Vagina (tissue), 2 donors: Measurements from ENCODE around the gene USP12.

ENCODE experiments used
- CTCF ChIP-seq, 3 experiments: fragments of 450-650 bp in 2 of 3; fragments of 200-600 bp in 1 of 3; sonication (generic) in 1 of 3; IDR thresholded peaks; one replicate each; pipeline ENCODE4 v1.5.1; 2017 to 2019; ENCODE audit warnings: antibody characterized with exemption in 3 of 3, mild to moderate bottlenecking in 2 of 3, moderate library complexity in 2 of 3
- POLR2A ChIP-seq, 2 donors: fragments of 450-650 bp; IDR thresholded peaks; one replicate each; pipeline ENCODE4 v1.6.1; 2017; ENCODE audit warnings: antibody characterized with exemption in 2 of 2, mild to moderate bottlenecking in 2 of 2, moderate library complexity in 2 of 2
- POLR2AphosphoS5 ChIP-seq, 2 donors: sonication (generic); formaldehyde crosslinking; IDR thresholded peaks; one replicate each; pipeline ENCODE4 v1.9.0; 2017; ENCODE audit warnings: antibody characterized with exemption in 2 of 2, mild to moderate bottlenecking in 2 of 2, low read depth in 1 of 2; ENCODE audit not compliant: insufficient read depth in 1 of 2

DNA sequence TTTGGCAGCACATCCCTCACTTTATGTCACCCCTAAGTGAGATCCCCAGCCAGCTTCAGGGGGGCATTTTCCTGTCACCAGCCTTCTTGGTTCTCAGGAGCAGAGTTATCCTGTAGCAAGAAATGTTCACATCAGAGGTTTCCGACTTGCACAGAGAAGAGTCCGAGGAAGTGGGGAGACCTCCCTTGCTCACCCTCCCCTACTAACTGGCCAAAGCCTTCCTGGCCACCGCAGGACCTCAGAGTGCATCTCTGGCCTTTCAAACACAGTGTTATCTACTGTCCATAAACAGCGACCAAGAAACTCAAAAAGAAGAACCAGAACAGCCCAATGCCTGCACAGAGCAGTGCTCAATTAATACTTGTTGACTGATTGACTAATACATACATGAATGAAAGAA is 134.4 kb downstream of the USP12 start:
- TF ChIP-seq CTCF (IDR thresholded peaks at IDR 0.05) (no peak), POLR2AphosphoS5 (IDR thresholded peaks at IDR 0.05; ENCODE audit: insufficient read depth in 1 of 2, low read depth in 1 of 2) (no peak), POLR2A (IDR thresholded peaks at IDR 0.05) (no peak)
